ENCODE results near the gene MOCS1. TPM values are rescaled to one million over a fixed set of nuclear protein-coding genes. Genes with fewer than 3 reads are reported as not detected.

The MOCS1 gene
- 15.9 and 18.4 TPM in 2 replicates for total RNA-seq
- long read RNA-seq, transcript MOCS1-203 (11 exons, 3,358 nt) = major isoform, 5 of 20 reads
- long read RNA-seq, partial matches to known transcripts = 9 of 20 reads
- long read RNA-seq, other reads (novel, unspliced or antisense) = 5 of 20 reads

- DNase-seq (ENCODE audit: low read depth, low spot score) = peak; percentile 58
- Mint-ChIP-seq H3K4me1 (peaks cover 42% of the 10 kb centered on the region), H3K9me3 (no peaks in the 10 kb centered on the region), H3K4me3 (peak within 1 kb of the TSS; percentile 91), H3K27me3 (ENCODE audit: low read depth) (no peaks in the 10 kb centered on the region), H3K36me3 (ENCODE audit: low read depth) (peaks cover 4% of the 10 kb centered on the region), H3K27ac (ENCODE audit: unreplicated experiment) (peak within 1 kb of the TSS; percentile 92)
- TF ChIP-seq CTCF (conservative IDR thresholded peaks at IDR 0.05) = no peak
These were observed at the start of gene MOCS1 for GRCh38 chr6:39934131-39934757. MOCS1 (minus strand) TSS chr6:39934462; CDS start chr6:39934417, 45 bp downstream.

- Mint-ChIP-seq H3K4me1 (peaks cover 3% of the 10 kb centered on the region), H3K36me3 (ENCODE audit: low read depth) (no peaks in the 10 kb centered on the region), H3K4me3 (no peak overlapping the region), H3K27ac (ENCODE audit: unreplicated experiment) (no peak overlapping the region), H3K27me3 (ENCODE audit: low read depth) (peaks cover 5% of the 10 kb centered on the region), H3K9me3 (no peaks in the 10 kb centered on the region)
- TF ChIP-seq CTCF (conservative IDR thresholded peaks at IDR 0.05) = no peak
- no peak for DNase-seq (ENCODE audit: low read depth, low spot score)
These were observed 49.8 kb upstream of the MOCS1 start for GRCh38 chr6:39984051-39984450.

GRCh38 chr6:39983193-39983592 is 48.9 kb upstream of the MOCS1 start:
- DNase-seq (ENCODE audit: low read depth, low spot score) = no peak
- Mint-ChIP-seq H3K36me3 (ENCODE audit: low read depth) (no peaks in the 10 kb centered on the region), H3K9me3 (no peaks in the 10 kb centered on the region), H3K4me3 (no peak overlapping the region), H3K27me3 (ENCODE audit: low read depth) (peaks cover 5% of the 10 kb centered on the region), H3K27ac (ENCODE audit: unreplicated experiment) (no peak overlapping the region), H3K4me1 (peaks cover 3% of the 10 kb centered on the region)
- TF ChIP-seq CTCF (conservative IDR thresholded peaks at IDR 0.05) = no peak

- TF ChIP-seq CTCF (conservative IDR thresholded peaks at IDR 0.05) = no peak
- no peak for DNase-seq (ENCODE audit: low read depth, low spot score)
- Mint-ChIP-seq H3K4me3 (no peak overlapping the region), H3K9me3 (no peaks in the 10 kb centered on the region), H3K27ac (ENCODE audit: unreplicated experiment) (no peak overlapping the region), H3K36me3 (ENCODE audit: low read depth) (no peaks in the 10 kb centered on the region), H3K4me1 (peaks cover 3% of the 10 kb centered on the region), H3K27me3 (ENCODE audit: low read depth) (peaks cover 5% of the 10 kb centered on the region)
These were observed 48.5 kb upstream of the MOCS1 start for GRCh38 chr6:39982720-39983119.

GRCh38 chr6:39980839-39981580 is 46.7 kb upstream of the MOCS1 start:
- peaks cover 5% of the 10 kb centered on the region for H3K27me3 Mint-ChIP-seq (ENCODE audit: low read depth)
- peak; percentile 25 for DNase-seq (ENCODE audit: low read depth, low spot score)
- no peaks in the 10 kb centered on the region for H3K9me3 Mint-ChIP-seq
- TF ChIP-seq CTCF (conservative IDR thresholded peaks at IDR 0.05) = peak; percentile 74
- H3K4me3 Mint-ChIP-seq = no peak overlapping the region
- H3K27ac Mint-ChIP-seq (ENCODE audit: unreplicated experiment) = no peak overlapping the region
- H3K36me3 Mint-ChIP-seq (ENCODE audit: low read depth) = no peaks in the 10 kb centered on the region
- H3K4me1 Mint-ChIP-seq = peaks cover 3% of the 10 kb centered on the region
